Measurements from ENCODE around the gene ATCAY. TPM values are rescaled to one million over a fixed set of nuclear protein-coding genes. Genes with fewer than 3 reads are reported as not detected.
"Not testable (repeated sequence)": the region's sequence is repeated elsewhere in the genome, so short reads cannot be mapped to it uniquely, and the experiment has no call there.

The ATCAY gene
- total RNA-seq, 8 experiments from 2014 or later: 0.10 to 58.2 (median 48.6) TPM; not detected in 1

- Histone ChIP-seq H3K4me3 (no peak overlapping the region), H3K27ac (peak overlapping the region in 1 of 2 donors; percentile 23), H3K4me1 (replicated peaks in 1 of 2) (peaks cover 8 to 12% of the 10 kb centered on the region in 2 donors)
- ATAC-seq (replicated peaks in 6 of 8): no peak
- in situ Hi-C loops (cut with MboI; ENCODE audit: low pct_unique_long_range_greater_than_20kb in 2 of 9, low sequenced_read_pairs in 9 of 9, unreplicated experiment in 9 of 9): no loop called here
- WGBS, 10 experiments: 92 to 95% methylated on average over 13 to 17 of the region's 60 CpGs; no CpG with 5 or more reads in 8 of the 10 experiments
Observed at GRCh38 chr19:3964256-3965194, 84.0 kb downstream of the ATCAY start.

- Histone ChIP-seq H3K4me1 (replicated peaks in 1 of 2) (peaks cover 14 to 17% of the 10 kb centered on the region in 2 donors), H3K4me3 (no peak overlapping the region), H3K27ac (no peak overlapping the region)
- 74 to 100% (median 87%) methylated on average over 1 to 13 of the region's 30 CpGs; no CpG with 5 or more reads in 4 of the 10 experiments for WGBS, 10 experiments
- no peak for ATAC-seq (replicated peaks in 6 of 8)
- in situ Hi-C loops (cut with MboI; ENCODE audit: low pct_unique_long_range_greater_than_20kb in 2 of 9, low sequenced_read_pairs in 9 of 9, unreplicated experiment in 9 of 9): no loop called here
Observed at GRCh38 chr19:3966051-3967017, 85.8 kb downstream of the ATCAY start.

- in situ Hi-C loops (cut with MboI; ENCODE audit: low pct_unique_long_range_greater_than_20kb in 2 of 9, low sequenced_read_pairs in 9 of 9, unreplicated experiment in 9 of 9); ATAC-seq (replicated peaks in 6 of 8); H3K4me3 ChIP-seq: not testable (repeated sequence)
- peak overlapping the region; percentile 41 to 75 for H3K27ac ChIP-seq
- 55 to 100% (median 93%) methylated on average over 1 to 5 of the region's 12 CpGs; no CpG with 5 or more reads in 4 of the 10 experiments for WGBS, 10 experiments
- H3K4me1 ChIP-seq (replicated peaks in 1 of 2): peaks cover 18 to 21% of the 10 kb centered on the region in 2 donors
Observed at GRCh38 chr19:3967983-3968382, 87.5 kb downstream of the ATCAY start.

GRCh38 chr19:3968556-3969434 is 88.3 kb downstream of the ATCAY start:
- H3K4me1 ChIP-seq (replicated peaks in 1 of 2): peaks cover 18 to 21% of the 10 kb centered on the region in 2 donors
- in situ Hi-C loops (cut with MboI; ENCODE audit: low pct_unique_long_range_greater_than_20kb in 2 of 9, low sequenced_read_pairs in 9 of 9, unreplicated experiment in 9 of 9): no loop called here
- ATAC-seq (replicated peaks in 6 of 8): peak; percentile 41 to 62 (median 54)
- peak overlapping the region; percentile 81 to 95 (median 86) for H3K4me3 ChIP-seq
- peak overlapping the region; percentile 75 to 94 for H3K27ac ChIP-seq
- 0 to 66% (median 18%) methylated on average over 1 to 5 of the region's 9 CpGs; no CpG with 5 or more reads in 4 of the 10 experiments for WGBS, 10 experiments

- Histone ChIP-seq H3K27ac (peak overlapping the region; percentile 87 to 94), H3K4me3 (peak overlapping the region; percentile 81 to 95 (median 86)), H3K4me1 (replicated peaks in 1 of 2) (peaks cover 18 to 21% of the 10 kb centered on the region in 2 donors)
- 0 to 58% (median 18%) methylated on average over 2 to 11 of the region's 23 CpGs; no CpG with 5 or more reads in 3 of the 10 experiments for WGBS, 10 experiments
- ATAC-seq (replicated peaks in 6 of 8): peak in 6 of 8 experiments; percentile 0 to 15 (median 2)
- in situ Hi-C loops (cut with MboI; ENCODE audit: low pct_unique_long_range_greater_than_20kb in 2 of 9, low sequenced_read_pairs in 9 of 9, unreplicated experiment in 9 of 9): no loop called here
Observed at GRCh38 chr19:3969435-3970312, 89.2 kb downstream of the ATCAY start.

GRCh38 chr19:3970313-3970807 is 89.9 kb downstream of the ATCAY start:
- in situ Hi-C loops (cut with MboI; ENCODE audit: low pct_unique_long_range_greater_than_20kb in 2 of 9, low sequenced_read_pairs in 9 of 9, unreplicated experiment in 9 of 9): no loop called here
- peak overlapping the region; percentile 81 to 95 (median 86) for H3K4me3 ChIP-seq
- peak in 2 of 8 experiments; percentile 0 for ATAC-seq (replicated peaks in 6 of 8)
- 0 to 20% (median 0%) methylated on average over 2 to 3 of the region's 22 CpGs; no CpG with 5 or more reads in 7 of the 10 experiments for WGBS, 10 experiments
- peak overlapping the region; percentile 87 to 94 for H3K27ac ChIP-seq
- peaks cover 18 to 21% of the 10 kb centered on the region in 2 donors for H3K4me1 ChIP-seq (replicated peaks in 1 of 2)

- peak; percentile 52 to 93 (median 86) for ATAC-seq (replicated peaks in 6 of 8)
- Histone ChIP-seq H3K4me3 (peak within 1 kb of the TSS; percentile 81 to 95 (median 86)), H3K4me1 (replicated peaks in 1 of 2) (peaks cover 18 to 21% of the 10 kb centered on the region in 2 donors), H3K27ac (peak within 1 kb of the TSS; percentile 87 to 94)
- in situ Hi-C loops (cut with MboI; ENCODE audit: low pct_unique_long_range_greater_than_20kb in 2 of 9, low sequenced_read_pairs in 9 of 9, unreplicated experiment in 9 of 9): no loop called here
- 0% methylated on average over 1 to 8 of the region's 73 CpGs; no CpG with 5 or more reads in 7 of the 10 experiments for WGBS, 10 experiments
Observed at GRCh38 chr19:3970808-3971598, 90.5 kb downstream of the ATCAY start, which contains the start of gene DAPK3. DAPK3 (minus strand) TSS chr19:3971099; CDS start chr19:3969735, 1,364 bp downstream.

- Histone ChIP-seq H3K4me1 (replicated peaks in 1 of 2) (peaks cover 4% of the 10 kb centered on the region in 2 donors), H3K27ac (no peak overlapping the region), H3K4me3 (no peak overlapping the region)
- 61 to 100% (median 85%) methylated on average over 3 to 5 of the region's 8 CpGs; no CpG with 5 or more reads in 2 of the 10 experiments for WGBS, 10 experiments
- ATAC-seq (replicated peaks in 6 of 8): no peak
- in situ Hi-C loops (cut with MboI; ENCODE audit: low pct_unique_long_range_greater_than_20kb in 2 of 9, low sequenced_read_pairs in 9 of 9, unreplicated experiment in 9 of 9): no loop called here
Observed at GRCh38 chr19:3975144-3975543, 94.7 kb downstream of the ATCAY start.

GRCh38 chr19:3975637-3976087 is 95.2 kb downstream of the ATCAY start:
- no peak for ATAC-seq (replicated peaks in 6 of 8)
- Histone ChIP-seq H3K27ac (no peak overlapping the region), H3K4me1 (replicated peaks in 1 of 2) (peaks cover 4% of the 10 kb centered on the region in 2 donors), H3K4me3 (no peak overlapping the region)
- in situ Hi-C loops (cut with MboI; ENCODE audit: low pct_unique_long_range_greater_than_20kb in 2 of 9, low sequenced_read_pairs in 9 of 9, unreplicated experiment in 9 of 9): no loop called here
- 82 to 100% (median 91%) methylated on average over 2 to 10 of the region's 14 CpGs; no CpG with 5 or more reads in 2 of the 10 experiments for WGBS, 10 experiments

- H3K4me3 ChIP-seq: no peak overlapping the region
- no peak overlapping the region for H3K27ac ChIP-seq
- ATAC-seq (replicated peaks in 6 of 8): peak in 5 of 8 experiments; percentile 1 to 16 (median 7)
- H3K4me1 ChIP-seq (replicated peaks in 1 of 2): peaks cover under 1 to 2% of the 10 kb centered on the region in 2 donors
- WGBS, 10 experiments: 79 to 100% (median 95%) methylated on average over 3 to 13 of the region's 29 CpGs; no CpG with 5 or more reads in 5 of the 10 experiments
- in situ Hi-C loops (cut with MboI; ENCODE audit: low pct_unique_long_range_greater_than_20kb in 2 of 9, low sequenced_read_pairs in 9 of 9, unreplicated experiment in 9 of 9): no loop called here
Observed at GRCh38 chr19:3976495-3977241, 96.2 kb downstream of the ATCAY start.
